WTC11 (cell line): Measurements from ENCODE around the gene CDK12.

Experiments
- CREB1 ChIP-seq: sonication (generic); formaldehyde crosslinking; IDR thresholded peaks from 2 replicates; pipeline ENCODE4 v1.8.0; 2023; ENCODE audit warnings: mild to moderate bottlenecking, missing genetic modification reagents
- ETV6 ChIP-seq: sonication (generic); formaldehyde crosslinking; IDR thresholded peaks from 2 replicates; pipeline ENCODE4 v1.8.1; 2022; ENCODE audit warnings: mild to moderate bottlenecking, missing genetic modification reagents
- FOXJ3 ChIP-seq: sonication (generic); formaldehyde crosslinking; IDR thresholded peaks from 2 replicates; pipeline ENCODE4 v1.9.0; 2021; ENCODE audit warnings: missing genetic modification reagents, mild to moderate bottlenecking, borderline replicate concordance
- GTF2I ChIP-seq: fragments of 250-450 bp; sonication (Bioruptor Pico); conservative IDR thresholded peaks from 2 replicates; pipeline ENCODE4 v1.4.0; 2021; ENCODE audit warnings: mild to moderate bottlenecking
- IRF2 ChIP-seq: sonication (generic); formaldehyde crosslinking; IDR thresholded peaks from 2 replicates; pipeline ENCODE4 v1.8.0; 2022; ENCODE audit warnings: low read depth, missing genetic modification reagents, borderline replicate concordance
- JUN ChIP-seq: sonication (generic); formaldehyde crosslinking; IDR thresholded peaks from 2 replicates; pipeline ENCODE4 v1.8.0; 2023; ENCODE audit warnings: mild to moderate bottlenecking, missing genetic modification reagents
- MAX ChIP-seq: sonication (generic); formaldehyde crosslinking; IDR thresholded peaks from 2 replicates; pipeline ENCODE4 v1.8.0; 2022; ENCODE audit warnings: mild to moderate bottlenecking, missing genetic modification reagents
- NR1H2 ChIP-seq: sonication (generic); formaldehyde crosslinking; IDR thresholded peaks from 2 replicates; pipeline ENCODE4 v1.9.0; 2021; ENCODE audit warnings: mild to moderate bottlenecking, moderate library complexity, missing genetic modification reagents
- NR3C1 ChIP-seq: sonication (generic); formaldehyde crosslinking; conservative IDR thresholded peaks from 2 replicates; pipeline ENCODE4 v1.8.1; 2023; ENCODE audit warnings: low read depth, mild to moderate bottlenecking, missing genetic modification reagents
- SMAD3 ChIP-seq: sonication (generic); formaldehyde crosslinking; IDR thresholded peaks from 2 replicates; pipeline ENCODE4 v1.8.0; 2022; ENCODE audit warnings: missing genetic modification reagents, mild to moderate bottlenecking, borderline replicate concordance
- TF ChIP-seq, protein P1 (sequence below): fragments of 200-600 bp; IDR thresholded peaks from 2 replicates; pipeline ENCODE4 v1.8.0; 2022; ENCODE audit warnings: antibody characterized with exemption
- TF ChIP-seq, protein P2 (sequence below): sonication (generic); formaldehyde crosslinking; IDR thresholded peaks from 2 replicates; pipeline ENCODE4 v1.8.0; 2022; ENCODE audit warnings: mild to moderate bottlenecking, missing genetic modification reagents

GRCh38 chr17:39543176-39543575 lies 81.9 kb downstream of the CDK12 start:
- TF ChIP-seq CREB1 (CRISPR knock-in tag): no peak
- TF ChIP-seq, protein P1, sequence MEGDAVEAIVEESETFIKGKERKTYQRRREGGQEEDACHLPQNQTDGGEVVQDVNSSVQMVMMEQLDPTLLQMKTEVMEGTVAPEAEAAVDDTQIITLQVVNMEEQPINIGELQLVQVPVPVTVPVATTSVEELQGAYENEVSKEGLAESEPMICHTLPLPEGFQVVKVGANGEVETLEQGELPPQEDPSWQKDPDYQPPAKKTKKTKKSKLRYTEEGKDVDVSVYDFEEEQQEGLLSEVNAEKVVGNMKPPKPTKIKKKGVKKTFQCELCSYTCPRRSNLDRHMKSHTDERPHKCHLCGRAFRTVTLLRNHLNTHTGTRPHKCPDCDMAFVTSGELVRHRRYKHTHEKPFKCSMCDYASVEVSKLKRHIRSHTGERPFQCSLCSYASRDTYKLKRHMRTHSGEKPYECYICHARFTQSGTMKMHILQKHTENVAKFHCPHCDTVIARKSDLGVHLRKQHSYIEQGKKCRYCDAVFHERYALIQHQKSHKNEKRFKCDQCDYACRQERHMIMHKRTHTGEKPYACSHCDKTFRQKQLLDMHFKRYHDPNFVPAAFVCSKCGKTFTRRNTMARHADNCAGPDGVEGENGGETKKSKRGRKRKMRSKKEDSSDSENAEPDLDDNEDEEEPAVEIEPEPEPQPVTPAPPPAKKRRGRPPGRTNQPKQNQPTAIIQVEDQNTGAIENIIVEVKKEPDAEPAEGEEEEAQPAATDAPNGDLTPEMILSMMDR: no peak
- TF ChIP-seq, protein P2, sequence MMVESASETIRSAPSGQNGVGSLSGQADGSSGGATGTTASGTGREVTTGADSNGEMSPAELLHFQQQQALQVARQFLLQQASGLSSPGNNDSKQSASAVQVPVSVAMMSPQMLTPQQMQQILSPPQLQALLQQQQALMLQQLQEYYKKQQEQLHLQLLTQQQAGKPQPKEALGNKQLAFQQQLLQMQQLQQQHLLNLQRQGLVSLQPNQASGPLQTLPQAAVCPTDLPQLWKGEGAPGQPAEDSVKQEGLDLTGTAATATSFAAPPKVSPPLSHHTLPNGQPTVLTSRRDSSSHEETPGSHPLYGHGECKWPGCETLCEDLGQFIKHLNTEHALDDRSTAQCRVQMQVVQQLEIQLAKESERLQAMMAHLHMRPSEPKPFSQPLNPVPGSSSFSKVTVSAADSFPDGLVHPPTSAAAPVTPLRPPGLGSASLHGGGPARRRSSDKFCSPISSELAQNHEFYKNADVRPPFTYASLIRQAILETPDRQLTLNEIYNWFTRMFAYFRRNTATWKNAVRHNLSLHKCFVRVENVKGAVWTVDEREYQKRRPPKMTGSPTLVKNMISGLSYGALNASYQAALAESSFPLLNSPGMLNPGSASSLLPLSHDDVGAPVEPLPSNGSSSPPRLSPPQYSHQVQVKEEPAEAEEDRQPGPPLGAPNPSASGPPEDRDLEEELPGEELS (CRISPR knock-in tag): no peak
- no peak for TF ChIP-seq FOXJ3 (CRISPR knock-in tag)
- no peak for TF ChIP-seq JUN (CRISPR knock-in tag)
- no peak for TF ChIP-seq ETV6
- no peak for TF ChIP-seq IRF2 (CRISPR knock-in tag)
- TF ChIP-seq GTF2I (CRISPR knock-in tag): no peak
- no peak for TF ChIP-seq NR1H2 (CRISPR knock-in tag)
- TF ChIP-seq MAX: no peak
- TF ChIP-seq SMAD3: no peak
- no peak for TF ChIP-seq NR3C1 (CRISPR knock-in tag)
